ENCODE data around the gene CACUL1.

GRCh38 chr10:118642228-118642627, 112.5 kb downstream of the CACUL1 start:
- TF ChIP-seq EZH2 (IDR thresholded peaks at IDR 0.05; ENCODE audit: borderline replicate concordance): no peak
- no peak for TF ChIP-seq CTCF (IDR thresholded peaks at IDR 0.05; ENCODE audit: poor library complexity)
- TF ChIP-seq EZH2phosphoT487 (IDR thresholded peaks at IDR 0.05; ENCODE audit: low read depth, severe bottlenecking, unreplicated experiment): no peak

Data from hepatocyte (in vitro differentiated cells).